Panc1 (cell line): ENCODE results near the gene SMG1.

Experiments
- POLR2AphosphoS5 ChIP-seq: IDR thresholded peaks from 2 replicates; pipeline ENCODE4 v1.6.1; 2012; ENCODE audit warnings: mild to moderate bottlenecking, low read depth, low read length, moderate library complexity
- REST ChIP-seq, 2 experiments: IDR thresholded peaks; 2 replicates each; pipeline ENCODE4 v1.6.1; 2011 to 2012; ENCODE audit warnings: low read depth in 2 of 2, control low read depth in 1 of 2, low read length in 1 of 2, mild to moderate bottlenecking in 1 of 2, moderate library complexity in 1 of 2; ENCODE audit not compliant: insufficient read depth in 1 of 2
- SIN3A ChIP-seq: IDR thresholded peaks from 2 replicates; pipeline ENCODE4 v1.6.1; 2012; ENCODE audit warnings: low read depth, mild to moderate bottlenecking, low read length, moderate library complexity, borderline replicate concordance; ENCODE audit not compliant: insufficient read depth
- TCF7L2 ChIP-seq: IDR thresholded peaks from 2 replicates; pipeline ENCODE4 v1.6.1; 2011; ENCODE audit warnings: mild to moderate bottlenecking, low read depth, low read length, inconsistent platforms
- TF ChIP-seq, protein P1 (sequence below): fragments of 450-650 bp; IDR thresholded peaks from 2 replicates; pipeline ENCODE4 v1.5.1; 2017; ENCODE audit warnings: mild to moderate bottlenecking

- no peak for TF ChIP-seq POLR2AphosphoS5
- TF ChIP-seq, protein P1, sequence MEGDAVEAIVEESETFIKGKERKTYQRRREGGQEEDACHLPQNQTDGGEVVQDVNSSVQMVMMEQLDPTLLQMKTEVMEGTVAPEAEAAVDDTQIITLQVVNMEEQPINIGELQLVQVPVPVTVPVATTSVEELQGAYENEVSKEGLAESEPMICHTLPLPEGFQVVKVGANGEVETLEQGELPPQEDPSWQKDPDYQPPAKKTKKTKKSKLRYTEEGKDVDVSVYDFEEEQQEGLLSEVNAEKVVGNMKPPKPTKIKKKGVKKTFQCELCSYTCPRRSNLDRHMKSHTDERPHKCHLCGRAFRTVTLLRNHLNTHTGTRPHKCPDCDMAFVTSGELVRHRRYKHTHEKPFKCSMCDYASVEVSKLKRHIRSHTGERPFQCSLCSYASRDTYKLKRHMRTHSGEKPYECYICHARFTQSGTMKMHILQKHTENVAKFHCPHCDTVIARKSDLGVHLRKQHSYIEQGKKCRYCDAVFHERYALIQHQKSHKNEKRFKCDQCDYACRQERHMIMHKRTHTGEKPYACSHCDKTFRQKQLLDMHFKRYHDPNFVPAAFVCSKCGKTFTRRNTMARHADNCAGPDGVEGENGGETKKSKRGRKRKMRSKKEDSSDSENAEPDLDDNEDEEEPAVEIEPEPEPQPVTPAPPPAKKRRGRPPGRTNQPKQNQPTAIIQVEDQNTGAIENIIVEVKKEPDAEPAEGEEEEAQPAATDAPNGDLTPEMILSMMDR = no peak
- no peak for TF ChIP-seq REST (IDR thresholded peaks at IDR 0.05; ENCODE audit: insufficient read depth in 1 of 2, low read depth in 2 of 2, low read length in 1 of 2)
- no peak for TF ChIP-seq TCF7L2
- TF ChIP-seq SIN3A = no peak
Observed at GRCh38 chr16:18832613-18833012, 93.6 kb downstream of the SMG1 start.
